Activated CD8-positive, alpha-beta memory T cell treated with anti-CD3 and anti-CD28 coated beads, Interleukin-2, amount 10 ng/mL, durations not matched to agents 7 days and 5 days (primary cell): Measurements from ENCODE around the gene KCNQ5. TPM values are rescaled to one million over a fixed set of nuclear protein-coding genes. Genes with fewer than 3 reads are reported as not detected.

Experiments
- ATAC-seq: fragments of 150-1000 bp; cut with Tn5 transposase; one replicate; pipeline ENCODE4 v1.10.0; 2021; ENCODE audit warnings: moderate library complexity
- CTCF ChIA-PET: fragments of 350-600 bp; sonication (Branson Sonifier 250); formaldehyde crosslinking; loops from one replicate; lab custom pipeline; 2021; ENCODE audit warnings: antibody characterized with exemption; lab: Charles Lee
- DNase-seq: peaks from one replicate; pipeline ENCODE4 v3.0.0-alpha.2; 2020
- H3K27ac Mint-ChIP-seq: one replicate; pipeline ENCODE4 v1.8.0; 2021; ENCODE audit warnings: mild to moderate bottlenecking, mixed read lengths
- H3K27me3 Mint-ChIP-seq: one replicate; pipeline ENCODE4 v1.8.0; 2021; ENCODE audit warnings: mixed read lengths
- H3K36me3 Mint-ChIP-seq: one replicate; pipeline ENCODE4 v1.8.0; 2021; ENCODE audit warnings: mild to moderate bottlenecking, mixed read lengths
- H3K4me1 Mint-ChIP-seq: one replicate; pipeline ENCODE4 v1.8.0; 2021; ENCODE audit warnings: mixed read lengths
- H3K4me3 Mint-ChIP-seq: one replicate; pipeline ENCODE4 v1.8.0; 2021; ENCODE audit warnings: mild to moderate bottlenecking, moderate library complexity, mixed read lengths
- H3K9me3 Mint-ChIP-seq: one replicate; pipeline ENCODE4 v1.8.0; 2022; ENCODE audit warnings: low read depth, mixed read lengths
- total RNA-seq, 2 experiments: library from RNA; stranded (reverse); gene quantifications; one replicate each; pipeline ENCODE4 v1.2.3, GENCODE V29; 2021

KCNQ5 gene
- total RNA-seq, 2 experiments from 2014 or later = 7.2 to 7.8 TPM

GRCh38 chr6:72913797-72914196 lies 291.9 kb downstream of the KCNQ5 start:
- H3K36me3 Mint-ChIP-seq = no peaks in the 10 kb centered on the region
- no peak for DNase-seq

DNA sequence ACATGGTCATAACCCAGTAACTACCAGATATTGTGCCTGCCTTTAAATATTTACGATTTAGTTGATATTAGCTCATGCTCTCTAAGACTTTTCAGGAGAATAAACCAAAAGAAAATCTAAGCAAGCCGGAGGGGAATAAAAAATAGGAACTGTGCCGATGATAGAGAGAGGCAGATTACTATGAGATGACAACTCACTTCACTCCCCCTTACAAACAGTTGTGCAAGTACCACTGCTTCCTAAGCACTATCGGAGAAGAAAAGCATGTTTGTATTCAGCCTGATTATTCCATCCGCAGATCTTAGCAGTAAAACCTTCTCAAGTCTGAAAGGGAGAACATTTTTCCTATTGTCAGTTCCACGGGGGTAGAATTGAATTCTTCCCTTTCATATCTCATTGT lies 294.4 kb downstream of the KCNQ5 start:
- CTCF ChIA-PET = no interaction called here

More at GRCh38 chr6:72913797-72914196, 291.9 kb downstream of the KCNQ5 start:
- Mint-ChIP-seq H3K9me3 (no peaks in the 10 kb centered on the region), H3K4me3 (no peak overlapping the region), H3K27ac (no peak overlapping the region), H3K4me1 (no peaks in the 10 kb centered on the region), H3K27me3 (no peaks in the 10 kb centered on the region)
- ATAC-seq = no peak
- CTCF ChIA-PET = no interaction called here

GRCh38 chr6:72916906-72917305 lies 295.0 kb downstream of the KCNQ5 start:
- no peak overlapping the region for H3K4me3 Mint-ChIP-seq
- no peaks in the 10 kb centered on the region for H3K36me3 Mint-ChIP-seq
- no peak overlapping the region for H3K27ac Mint-ChIP-seq
- ATAC-seq (no peak), DNase-seq (no peak)
- no peaks in the 10 kb centered on the region for H3K9me3 Mint-ChIP-seq
- H3K27me3 Mint-ChIP-seq = no peaks in the 10 kb centered on the region
- CTCF ChIA-PET = no interaction called here
- no peaks in the 10 kb centered on the region for H3K4me1 Mint-ChIP-seq

More for the DNA sequence above, 294.4 kb downstream of the KCNQ5 start:
- H3K4me3 Mint-ChIP-seq = no peak overlapping the region
- H3K36me3 Mint-ChIP-seq = no peaks in the 10 kb centered on the region
- ATAC-seq = no peak
- no peak overlapping the region for H3K27ac Mint-ChIP-seq
- H3K4me1 Mint-ChIP-seq = no peaks in the 10 kb centered on the region
- H3K9me3 Mint-ChIP-seq = no peaks in the 10 kb centered on the region
- no peaks in the 10 kb centered on the region for H3K27me3 Mint-ChIP-seq
- DNase-seq = no peak

DNA sequence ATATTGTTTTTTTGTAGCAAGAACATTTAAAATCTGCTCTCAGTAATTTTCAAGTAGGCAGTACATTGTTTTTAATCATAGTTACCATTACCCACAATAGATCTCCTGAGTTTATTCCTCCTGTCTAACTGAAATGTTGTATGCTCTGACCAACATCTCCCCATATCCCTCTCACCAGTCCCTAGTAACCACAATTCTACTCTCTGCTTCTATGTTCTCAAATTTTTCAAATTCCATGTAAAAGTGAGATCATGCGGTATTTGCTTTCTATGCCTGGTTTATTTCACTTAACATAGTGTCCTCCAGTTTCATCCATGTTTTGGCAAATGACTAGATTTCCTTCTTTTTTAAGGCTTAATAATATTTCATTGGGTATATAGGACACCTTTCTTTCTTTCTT lies 300.5 kb downstream of the KCNQ5 start:
- DNase-seq = no peak
- no peak for ATAC-seq
- Mint-ChIP-seq H3K9me3 (no peaks in the 10 kb centered on the region), H3K36me3 (no peaks in the 10 kb centered on the region), H3K27me3 (no peaks in the 10 kb centered on the region), H3K4me1 (no peaks in the 10 kb centered on the region), H3K4me3 (no peak overlapping the region), H3K27ac (no peak overlapping the region)
- CTCF ChIA-PET = no interaction called here

- CTCF ChIA-PET = no interaction called here
- H3K27me3 Mint-ChIP-seq = no peaks in the 10 kb centered on the region
- no peak for DNase-seq
- no peak overlapping the region for H3K27ac Mint-ChIP-seq
- no peaks in the 10 kb centered on the region for H3K4me1 Mint-ChIP-seq
- H3K9me3 Mint-ChIP-seq = no peaks in the 10 kb centered on the region
- ATAC-seq = no peak
- no peaks in the 10 kb centered on the region for H3K36me3 Mint-ChIP-seq
- no peak overlapping the region for H3K4me3 Mint-ChIP-seq
These were observed 303.3 kb downstream of the KCNQ5 start for GRCh38 chr6:72925136-72925535.

DNA sequence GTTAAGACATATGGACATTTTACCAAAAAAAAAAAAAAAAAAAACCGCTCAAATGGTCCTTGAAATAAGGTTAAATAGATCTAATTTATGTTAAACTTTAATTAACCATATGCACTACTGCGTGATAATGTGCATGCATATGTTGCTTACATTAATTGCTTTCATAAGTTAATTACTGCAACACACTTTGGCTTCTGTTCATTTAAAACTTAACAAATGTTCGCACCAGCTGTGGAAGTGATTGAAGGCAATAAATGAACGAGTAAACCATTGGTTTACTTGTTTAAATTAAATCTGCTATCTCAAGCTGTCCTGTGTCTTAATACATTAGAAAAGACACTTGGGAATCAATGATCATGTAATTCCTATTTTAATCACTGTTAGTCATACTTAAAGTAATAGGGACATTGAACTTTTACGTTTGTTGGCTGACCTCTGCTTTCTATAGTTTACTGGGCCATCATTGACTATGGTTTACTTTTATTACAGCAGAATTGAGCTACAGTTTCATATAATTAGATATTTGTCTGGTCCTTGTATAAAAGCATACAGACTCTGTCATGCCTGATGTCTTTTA lies 308.8 kb downstream of the KCNQ5 start:
- Mint-ChIP-seq H3K27ac (no peak overlapping the region), H3K27me3 (no peaks in the 10 kb centered on the region), H3K36me3 (no peaks in the 10 kb centered on the region), H3K4me3 (no peak overlapping the region), H3K9me3 (no peaks in the 10 kb centered on the region), H3K4me1 (no peaks in the 10 kb centered on the region)
- ATAC-seq (no peak), DNase-seq (no peak)
- CTCF ChIA-PET = no interaction called here

- ATAC-seq (no peak), DNase-seq (no peak)
- Mint-ChIP-seq H3K27me3 (no peaks in the 10 kb centered on the region), H3K36me3 (no peaks in the 10 kb centered on the region), H3K4me1 (no peaks in the 10 kb centered on the region), H3K4me3 (no peak overlapping the region), H3K9me3 (no peaks in the 10 kb centered on the region), H3K27ac (no peak overlapping the region)
- CTCF ChIA-PET = interaction anchor here (0.6 kb wide), 1 partner anchor 1835 kb away, joined by 3 read pairs; no protein-coding TSS in a partner anchor
These were observed 309.5 kb downstream of the KCNQ5 start for GRCh38 chr6:72931325-72931887.

GRCh38 chr6:72933233-72933632 lies 311.4 kb downstream of the KCNQ5 start:
- Mint-ChIP-seq H3K4me1 (no peaks in the 10 kb centered on the region), H3K4me3 (no peak overlapping the region), H3K9me3 (no peaks in the 10 kb centered on the region), H3K27ac (no peak overlapping the region), H3K36me3 (no peaks in the 10 kb centered on the region), H3K27me3 (no peaks in the 10 kb centered on the region)
- DNase-seq (no peak), ATAC-seq (no peak)
- CTCF ChIA-PET = no interaction called here

DNA sequence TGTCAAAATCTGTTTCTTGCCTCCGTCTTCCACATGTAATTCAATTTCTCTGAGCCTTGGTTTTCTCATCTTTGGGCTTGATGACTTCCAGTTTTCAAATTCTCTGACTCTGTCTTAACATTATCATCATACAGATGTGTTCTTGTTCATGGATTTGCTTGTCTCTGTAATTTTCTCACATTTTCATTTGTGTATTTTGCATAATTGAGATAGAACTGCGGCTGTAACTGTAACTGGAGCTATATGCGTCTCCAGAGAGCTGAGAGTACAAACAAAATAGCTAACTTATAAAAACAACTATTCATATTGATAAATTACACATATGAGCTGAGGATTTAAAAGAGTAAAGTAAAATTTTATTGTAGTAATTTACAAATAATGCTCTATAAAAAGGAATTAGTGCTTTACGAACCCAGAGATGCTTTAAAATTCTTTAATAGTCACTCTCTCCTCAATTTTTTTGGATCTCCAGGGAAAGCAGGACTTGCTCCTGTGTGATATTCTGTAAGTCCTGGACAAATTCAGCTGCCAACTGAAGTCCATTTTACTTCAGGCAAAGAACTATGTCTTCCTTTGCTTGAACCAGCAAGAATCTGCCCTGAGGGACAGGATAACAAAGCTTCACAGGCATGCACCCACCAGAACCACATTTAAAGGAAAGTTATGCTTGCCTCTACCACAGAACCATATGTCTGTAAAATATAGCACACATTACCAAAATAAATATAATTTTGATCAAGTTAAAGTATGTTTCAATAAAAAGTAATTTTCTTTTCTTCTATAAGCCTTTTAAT lies 315.1 kb downstream of the KCNQ5 start:
- H3K4me1 Mint-ChIP-seq = no peaks in the 10 kb centered on the region
- CTCF ChIA-PET = no interaction called here
- DNase-seq (no peak), ATAC-seq (no peak)
- H3K27me3 Mint-ChIP-seq = no peaks in the 10 kb centered on the region
- no peaks in the 10 kb centered on the region for H3K9me3 Mint-ChIP-seq
- no peak overlapping the region for H3K4me3 Mint-ChIP-seq
- no peaks in the 10 kb centered on the region for H3K36me3 Mint-ChIP-seq
- H3K27ac Mint-ChIP-seq = peak overlapping the region; percentile 41

DNA sequence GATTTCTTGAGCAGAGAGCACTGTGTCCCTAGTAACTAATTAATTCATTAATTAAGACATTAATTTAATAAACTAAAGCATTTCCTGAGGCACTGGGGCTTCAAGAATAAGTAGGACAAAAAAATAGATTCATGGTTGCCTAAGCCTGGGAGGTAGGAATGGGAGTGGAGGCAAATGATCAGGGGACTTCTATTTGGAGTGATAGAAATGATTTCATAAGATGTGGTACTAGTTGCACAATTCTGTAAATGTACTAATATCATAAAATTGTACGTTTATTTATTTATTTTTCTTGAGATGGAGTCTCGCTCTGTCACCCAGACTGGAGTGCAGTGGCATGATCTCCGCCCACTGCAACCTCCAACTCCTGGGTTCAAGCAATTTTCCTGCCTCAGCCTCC lies 316.2 kb downstream of the KCNQ5 start:
- no peak overlapping the region for H3K4me3 Mint-ChIP-seq
- DNase-seq (no peak), ATAC-seq (no peak)
- H3K27me3 Mint-ChIP-seq = no peaks in the 10 kb centered on the region
- CTCF ChIA-PET = no interaction called here
- no peaks in the 10 kb centered on the region for H3K9me3 Mint-ChIP-seq
- no peaks in the 10 kb centered on the region for H3K4me1 Mint-ChIP-seq
- H3K36me3 Mint-ChIP-seq = no peaks in the 10 kb centered on the region
- no peak overlapping the region for H3K27ac Mint-ChIP-seq

- H3K27me3 Mint-ChIP-seq = no peaks in the 10 kb centered on the region
- H3K36me3 Mint-ChIP-seq = no peaks in the 10 kb centered on the region
- H3K27ac Mint-ChIP-seq = no peak overlapping the region
- DNase-seq (no peak), ATAC-seq (no peak)
- H3K9me3 Mint-ChIP-seq = no peaks in the 10 kb centered on the region
- H3K4me3 Mint-ChIP-seq = no peak overlapping the region
- H3K4me1 Mint-ChIP-seq = no peaks in the 10 kb centered on the region
- CTCF ChIA-PET = no interaction called here
These were observed 317.1 kb downstream of the KCNQ5 start for GRCh38 chr6:72939004-72939403.

DNA sequence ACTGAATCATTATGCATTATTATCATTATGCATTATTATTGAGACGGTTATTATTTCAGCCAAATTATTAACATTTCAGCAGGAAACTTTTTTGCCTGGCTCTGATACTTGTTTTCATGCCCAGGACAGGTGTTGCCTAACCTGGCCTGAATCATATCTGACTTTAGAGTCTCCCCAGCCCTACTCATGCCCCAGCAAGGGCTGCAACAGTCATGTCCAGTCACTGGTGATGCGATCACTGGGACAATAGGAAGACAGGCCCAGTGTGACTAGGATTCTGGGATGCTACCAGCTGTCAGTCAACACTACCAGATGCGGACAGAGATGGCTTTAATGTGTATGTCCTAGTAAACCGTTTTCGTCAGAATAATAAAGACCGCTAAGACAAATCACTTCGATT lies 318.4 kb downstream of the KCNQ5 start:
- no peak overlapping the region for H3K27ac Mint-ChIP-seq
- DNase-seq (no peak), ATAC-seq (no peak)
- H3K9me3 Mint-ChIP-seq = no peaks in the 10 kb centered on the region
- no peaks in the 10 kb centered on the region for H3K27me3 Mint-ChIP-seq
- no peaks in the 10 kb centered on the region for H3K4me1 Mint-ChIP-seq
- H3K36me3 Mint-ChIP-seq = no peaks in the 10 kb centered on the region
- H3K4me3 Mint-ChIP-seq = no peak overlapping the region
- CTCF ChIA-PET = no interaction called here

DNA sequence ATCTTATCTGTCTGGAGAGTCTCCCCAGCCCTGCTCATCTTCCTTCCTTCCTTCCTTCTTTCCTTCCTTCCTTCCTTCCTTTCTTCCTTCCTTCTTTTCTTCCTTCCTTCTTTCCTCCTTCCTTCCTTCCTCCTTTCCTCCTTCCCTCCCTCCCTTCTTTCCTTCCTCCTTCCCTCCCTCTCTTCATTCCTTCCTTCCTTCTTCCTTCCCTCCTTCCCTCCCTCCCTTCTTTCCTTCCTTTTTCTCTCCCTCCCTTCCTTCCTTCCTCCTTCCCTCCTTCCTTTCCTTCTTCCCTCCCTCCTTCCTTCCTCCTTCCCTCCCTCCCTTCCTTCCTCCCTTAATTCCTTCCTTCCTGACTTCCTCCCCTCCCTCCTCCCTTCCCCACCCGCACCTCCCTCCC lies 319.4 kb downstream of the KCNQ5 start:
- no peaks in the 10 kb centered on the region for H3K4me1 Mint-ChIP-seq
- CTCF ChIA-PET = no interaction called here
- no peak for ATAC-seq

GRCh38 chr6:72941751-72942150 lies 319.9 kb downstream of the KCNQ5 start:
- DNase-seq = no peak
- no peak overlapping the region for H3K4me3 Mint-ChIP-seq
- no peaks in the 10 kb centered on the region for H3K36me3 Mint-ChIP-seq
- CTCF ChIA-PET = no interaction called here
- no peaks in the 10 kb centered on the region for H3K27me3 Mint-ChIP-seq
- no peaks in the 10 kb centered on the region for H3K9me3 Mint-ChIP-seq
- no peaks in the 10 kb centered on the region for H3K4me1 Mint-ChIP-seq
- H3K27ac Mint-ChIP-seq = no peak overlapping the region
- no peak for ATAC-seq

More for the DNA sequence above, 319.4 kb downstream of the KCNQ5 start:
- Mint-ChIP-seq H3K36me3 (no peaks in the 10 kb centered on the region), H3K27ac (no peak overlapping the region), H3K27me3 (no peaks in the 10 kb centered on the region), H3K4me3 (no peak overlapping the region), H3K9me3 (no peaks in the 10 kb centered on the region)
- no peak for DNase-seq
